GM18907 (cell line): Measurements from ENCODE around the gene BEND5.

ENCODE experiments used
- ATAC-seq: cut with Tn5 transposase; IDR thresholded peaks from one replicate; pipeline ENCODE4 v1.9.1; 2021; ENCODE audit warnings: mild to moderate bottlenecking, moderate library complexity; ENCODE audit not compliant: unreplicated experiment

Gene BEND5

GRCh38 chr1:48765335-48765734 is 11.4 kb downstream of the BEND5 start:
- ATAC-seq, result no peak

- ATAC-seq, result no peak
Measured at GRCh38 chr1:48761986-48762385, 14.7 kb downstream of the BEND5 start.

- no peak for ATAC-seq
Measured at GRCh38 chr1:48761411-48761810, 15.3 kb downstream of the BEND5 start.

- no peak for ATAC-seq
Measured at GRCh38 chr1:48760857-48761256, 15.8 kb downstream of the BEND5 start.

- no peak for ATAC-seq
Measured at GRCh38 chr1:48758976-48759375, 17.7 kb downstream of the BEND5 start.

- peak; percentile 57 for ATAC-seq
Measured at GRCh38 chr1:48757363-48757762, 19.3 kb downstream of the BEND5 start.

- ATAC-seq, result peak; percentile 49
Measured at GRCh38 chr1:48756683-48757316, 19.9 kb downstream of the BEND5 start.

GRCh38 chr1:48753293-48753692 is 23.4 kb downstream of the BEND5 start:
- no peak for ATAC-seq

- peak; percentile 94 for ATAC-seq
Measured at GRCh38 chr1:48750109-48750508, 26.6 kb downstream of the BEND5 start.

- no peak for ATAC-seq
Measured at GRCh38 chr1:48749068-48749467, 27.6 kb downstream of the BEND5 start.

GRCh38 chr1:48746906-48747305 is 29.8 kb downstream of the BEND5 start:
- no peak for ATAC-seq

GRCh38 chr1:48744032-48744431 is 32.7 kb downstream of the BEND5 start:
- ATAC-seq, result no peak

- ATAC-seq, result no peak
Measured at GRCh38 chr1:48743480-48743879, 33.2 kb downstream of the BEND5 start.

- no peak for ATAC-seq
Measured at GRCh38 chr1:48741380-48741779, 35.3 kb downstream of the BEND5 start.

- ATAC-seq, result no peak
Measured at GRCh38 chr1:48740621-48741020, 36.1 kb downstream of the BEND5 start.

GRCh38 chr1:48739091-48739490 is 37.6 kb downstream of the BEND5 start:
- ATAC-seq, result no peak

- ATAC-seq, result no peak
Measured at GRCh38 chr1:48738356-48738755, 38.3 kb downstream of the BEND5 start.

- no peak for ATAC-seq
Measured at GRCh38 chr1:48735796-48736195, 40.9 kb downstream of the BEND5 start.

GRCh38 chr1:48730164-48730910 is 46.4 kb downstream of the BEND5 start:
- ATAC-seq, result peak; percentile 75

- no peak for ATAC-seq
Measured at GRCh38 chr1:48728584-48728983, 48.1 kb downstream of the BEND5 start.

- peak; percentile 71 for ATAC-seq
Measured at GRCh38 chr1:48726557-48727215, 50.0 kb downstream of the BEND5 start.

- peak; percentile 12 for ATAC-seq
Measured at GRCh38 chr1:48726139-48726538, 50.6 kb downstream of the BEND5 start.
